ENCODE results near the gene NELFB. TPM values are rescaled to one million over a fixed set of nuclear protein-coding genes. Genes with fewer than 3 reads are reported as not detected.

The NELFB gene
- polyA plus RNA-seq, 3 donors: 17.3 to 44.2 (median 18.8) TPM

GRCh38 chr9:137295849-137296669, 40.9 kb downstream of the NELFB start:
- intact Hi-C loops (cut with micrococcal nuclease): loop anchor here (2.0 to 10.0 kb wide), 4 partner anchors 39 to 229 kb away; partner anchors contain the start of gene ENTPD8 (in 1 of the 2)
- H3K27ac Mint-ChIP-seq: no peak overlapping the region
- no peak overlapping the region for H3K9ac ChIP-seq (ENCODE audit: insufficient read depth, low read length, poor library complexity, severe bottlenecking)

More at GRCh38 chr9:137295849-137296669, 40.9 kb downstream of the NELFB start:
- Histone ChIP-seq H3K27me3 (ENCODE audit: control insufficient read depth in 2 of 2, insufficient read depth in 2 of 2, low read length in 2 of 2) (peaks cover 40 to 74% of the 10 kb centered on the region in 2 donors), H3K4me3 (replicated peaks in 1 of 3; ENCODE audit: low read depth in 2 of 3, low read length in 3 of 3) (no peak overlapping the region), H3K79me2 (ENCODE audit: insufficient read depth, low read length) (no peaks in the 10 kb centered on the region), H3K27ac (ENCODE audit: low read depth in 1 of 2, low read length in 2 of 2) (no peak overlapping the region), H3K4me2 (replicated peaks; ENCODE audit: extremely low read depth, low read length, poor library complexity, severe bottlenecking) (peak overlapping the region; percentile 69), H4K20me1 (ENCODE audit: insufficient read depth, low read length) (no peaks in the 10 kb centered on the region), H3K36me3 (replicated peaks in 1 of 2; ENCODE audit: control insufficient read depth in 1 of 2, insufficient read depth in 2 of 2, low read length in 2 of 2) (no peaks in the 10 kb centered on the region), H3K9me3 (replicated peaks in 1 of 2; ENCODE audit: control insufficient read depth in 1 of 2, insufficient read depth in 1 of 2, low read length in 2 of 2) (peaks cover 13 to 19% of the 10 kb centered on the region in 2 donors), H2AFZ (ENCODE audit: insufficient read depth, low read depth, low read length, poor library complexity, severe bottlenecking) (no peak overlapping the region), H3K4me1 (ENCODE audit: control insufficient read depth in 1 of 2, insufficient read depth in 2 of 2, low read length in 2 of 2) (peaks cover 11 to 16% of the 10 kb centered on the region in 2 donors)
- Mint-ChIP-seq H3K4me1 (peaks cover 17% of the 10 kb centered on the region), H3K4me3 (peak overlapping the region; percentile 54 to 88), H3K36me3 (peaks cover 3 to 14% of the 10 kb centered on the region in 2 donors), H3K9me3 (peaks cover 5 to 28% (median 19%) of the 10 kb centered on the region in 7 donors), H3K27me3 (ENCODE audit: low read depth in 3 of 3) (peaks cover 75 to 76% (median 75%) of the 10 kb centered on the region in 3 donors)
- 27% methylated on average over 48 of the region's 78 CpGs for WGBS (ENCODE audit: insufficient coverage)
- TF ChIP-seq CTCF (IDR thresholded peaks at IDR 0.05): no peak
- no peak for DNase-seq
